DMS53 treated with DMSO at 0.1 percent for 48 hours (cell line): ENCODE measurements around the gene TNFRSF25.

Source experiments
- DNase-seq: peaks from one replicate; lab custom pipeline; 2025; ENCODE audit not compliant: unreplicated experiment; lab: John Stamatoyannopoulos, UW

Gene TNFRSF25

DNA sequence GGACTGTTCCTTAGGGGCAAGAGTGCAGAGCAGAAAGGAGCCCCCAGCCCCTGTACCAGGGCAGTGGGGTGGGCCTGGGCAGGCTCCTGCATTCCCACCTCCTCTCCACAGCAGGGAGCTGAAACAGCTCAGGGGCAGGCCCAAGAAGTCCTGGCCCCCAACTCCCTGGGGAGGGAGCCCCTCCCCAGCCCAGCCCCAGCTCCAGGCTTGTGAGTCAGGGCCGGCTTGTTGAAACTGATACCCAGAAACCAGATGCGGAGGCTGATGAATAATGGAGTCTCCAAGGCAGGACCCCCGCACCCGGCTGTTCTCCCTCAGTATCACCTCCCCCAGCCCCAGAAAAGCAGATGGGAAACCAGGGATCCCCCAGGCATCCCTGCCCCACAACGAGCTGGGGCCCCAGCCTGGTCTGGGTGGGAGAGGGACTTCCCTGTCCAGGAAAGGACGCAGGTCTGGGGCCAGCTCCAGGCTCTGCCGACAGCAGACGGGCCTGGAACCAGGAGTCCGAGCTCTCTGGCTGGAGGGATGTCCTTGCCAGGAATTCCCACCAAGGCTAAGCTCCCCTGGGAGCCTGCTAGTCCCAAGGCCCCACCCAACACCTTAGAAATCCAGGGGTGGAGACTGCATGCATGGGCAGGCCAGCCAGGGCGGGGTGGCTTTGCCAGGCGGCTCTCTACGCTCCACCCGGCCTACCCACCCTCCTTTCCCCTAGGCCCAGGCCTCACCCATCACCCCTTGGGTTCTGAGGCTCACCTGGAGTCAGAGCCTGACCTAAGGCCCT lies 22.8 kb upstream of the TNFRSF25 start:
- no peak for DNase-seq

DNA sequence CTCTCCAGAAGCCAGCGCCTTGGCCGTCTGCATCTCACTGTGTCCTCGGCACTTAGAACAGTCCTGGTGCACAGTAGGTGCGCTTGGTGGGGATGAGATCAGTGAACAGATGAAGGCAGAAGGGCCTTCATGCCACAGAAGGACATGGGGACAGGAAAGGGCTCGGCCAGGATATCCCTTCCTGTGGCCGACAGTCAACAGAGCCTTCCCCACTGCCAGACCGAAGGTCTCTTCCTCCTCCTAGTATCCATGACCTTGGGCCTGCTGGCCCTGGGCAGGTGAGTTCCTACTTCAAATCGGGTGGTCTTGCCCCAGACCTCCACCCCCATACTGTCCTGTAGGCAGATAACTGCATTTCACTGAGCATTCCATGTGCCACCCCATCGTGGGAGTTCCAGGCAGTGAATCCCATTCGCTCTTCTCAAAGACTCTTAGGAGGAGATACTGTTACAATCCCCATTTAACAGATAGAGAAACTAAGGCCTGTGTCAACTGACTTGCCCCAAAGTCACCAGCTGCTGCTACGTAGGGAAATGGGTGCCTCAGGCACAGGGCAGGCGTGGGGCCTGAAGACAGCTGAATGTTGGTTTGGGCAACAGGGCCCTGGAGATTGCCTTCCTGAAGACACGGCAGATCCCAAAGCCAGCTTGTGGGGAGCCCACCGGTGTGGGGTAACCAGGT lies 22.0 kb upstream of the TNFRSF25 start:
- DNase-seq = no peak

DNA sequence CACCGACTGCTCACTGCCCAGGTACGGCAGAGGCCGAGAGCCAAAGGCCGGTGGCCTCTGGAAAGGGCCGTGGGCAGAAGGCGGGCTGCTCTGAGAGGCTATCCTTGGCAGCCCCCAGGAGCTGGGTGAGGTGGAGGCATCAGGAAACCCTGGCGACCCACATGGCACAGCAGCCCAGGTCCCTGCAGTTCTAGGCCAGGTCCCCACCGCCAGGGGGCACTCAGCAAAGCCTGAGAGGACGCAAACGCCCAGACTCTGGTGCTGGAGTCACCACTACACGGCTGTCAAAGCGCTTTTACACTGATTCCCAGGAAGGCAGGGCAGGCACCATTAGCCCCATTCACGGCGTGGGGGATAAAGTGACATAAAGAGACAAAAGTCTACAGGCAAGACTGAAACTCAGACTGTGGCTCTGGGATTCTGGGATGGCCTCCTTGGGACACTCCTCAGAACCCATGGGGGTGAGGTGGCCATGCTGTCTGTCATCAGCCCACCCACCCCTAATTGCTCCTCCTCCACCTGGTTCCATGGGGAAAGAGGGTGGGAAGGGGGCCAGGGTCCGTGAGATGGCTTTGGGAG lies 20.5 kb upstream of the TNFRSF25 start:
- DNase-seq = peak; percentile 89

DNA sequence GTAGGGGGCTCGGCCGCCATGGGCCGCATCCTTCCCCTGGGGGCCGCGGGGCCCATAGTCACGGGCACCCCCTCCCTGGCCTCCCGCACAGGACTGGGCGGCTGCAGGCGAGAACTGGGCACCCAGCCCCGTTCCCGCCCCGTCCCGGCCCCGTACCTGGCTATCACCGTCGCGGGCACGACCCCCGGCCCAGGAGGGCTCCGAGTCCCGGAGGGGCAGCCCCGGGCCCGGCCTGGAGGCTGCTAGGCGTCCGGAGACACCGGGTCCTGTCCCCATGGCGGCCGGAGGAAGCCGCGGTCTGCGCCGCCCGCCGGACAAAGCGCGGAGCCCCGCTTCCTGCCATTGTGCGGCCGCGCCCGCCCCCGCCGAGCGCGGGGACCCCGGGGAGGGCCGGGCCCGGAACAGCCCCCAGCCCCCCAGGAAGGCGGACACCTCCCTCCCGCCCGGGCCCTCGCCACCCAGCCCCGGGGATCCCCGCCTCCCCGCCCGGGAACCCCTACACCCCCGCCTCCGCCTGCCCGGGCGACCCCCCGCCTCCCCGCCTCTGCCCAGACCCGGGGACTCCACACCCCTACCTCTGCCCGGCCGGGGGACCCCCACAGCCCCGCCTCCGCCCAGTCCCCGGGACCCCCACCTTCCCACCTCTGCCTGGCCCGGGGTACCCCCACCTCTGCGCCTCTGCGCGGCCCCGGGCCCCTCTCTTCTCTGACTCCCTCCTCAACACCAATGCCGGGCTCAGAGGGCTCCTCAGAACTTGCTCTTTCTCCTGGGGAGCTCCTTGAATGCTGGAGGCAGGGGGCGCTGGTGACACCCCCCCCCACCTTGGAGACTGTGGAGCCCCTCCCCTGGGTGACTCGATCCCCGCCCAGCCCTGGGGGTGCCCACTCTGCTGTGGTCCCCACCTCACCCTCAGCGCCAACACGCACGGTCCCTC lies 19.5 kb upstream of the TNFRSF25 start:
- no peak for DNase-seq

DNA sequence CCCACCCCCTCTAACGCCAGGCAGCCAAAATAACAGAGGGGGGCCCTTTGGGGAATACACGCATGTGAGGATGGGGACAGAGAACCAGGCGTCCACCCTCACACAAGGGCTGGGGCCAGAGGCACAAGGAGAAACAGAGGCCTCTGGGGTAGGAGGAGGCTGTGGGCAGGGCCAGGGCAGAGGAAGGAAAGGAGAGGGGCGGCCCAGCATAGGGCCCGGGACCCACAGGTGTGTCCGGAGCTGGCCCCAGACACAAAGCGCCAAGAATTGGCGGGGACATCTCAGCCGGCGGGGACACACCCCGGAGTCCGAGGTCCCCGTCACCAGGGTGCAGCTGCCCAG lies 18.8 kb upstream of the TNFRSF25 start:
- no peak for DNase-seq

DNA sequence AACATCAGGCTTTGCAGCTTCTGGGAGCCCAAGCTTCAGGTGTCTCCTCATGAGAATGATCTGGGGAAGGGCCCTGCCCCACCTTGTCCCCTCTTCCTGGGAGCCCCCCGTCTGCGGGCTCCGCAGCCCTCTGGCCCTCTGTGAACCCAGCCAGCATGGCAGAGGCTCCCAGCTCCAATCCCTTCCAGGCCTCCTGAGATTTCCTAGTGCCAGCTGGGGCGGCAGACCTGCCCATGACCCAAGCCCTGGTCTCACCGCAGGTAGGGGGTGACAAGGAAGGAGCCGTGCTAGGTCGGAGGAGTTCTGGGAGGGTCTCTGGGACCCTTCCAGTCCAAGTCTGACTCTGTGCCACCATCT lies 17.8 kb upstream of the TNFRSF25 start:
- no peak for DNase-seq

DNA sequence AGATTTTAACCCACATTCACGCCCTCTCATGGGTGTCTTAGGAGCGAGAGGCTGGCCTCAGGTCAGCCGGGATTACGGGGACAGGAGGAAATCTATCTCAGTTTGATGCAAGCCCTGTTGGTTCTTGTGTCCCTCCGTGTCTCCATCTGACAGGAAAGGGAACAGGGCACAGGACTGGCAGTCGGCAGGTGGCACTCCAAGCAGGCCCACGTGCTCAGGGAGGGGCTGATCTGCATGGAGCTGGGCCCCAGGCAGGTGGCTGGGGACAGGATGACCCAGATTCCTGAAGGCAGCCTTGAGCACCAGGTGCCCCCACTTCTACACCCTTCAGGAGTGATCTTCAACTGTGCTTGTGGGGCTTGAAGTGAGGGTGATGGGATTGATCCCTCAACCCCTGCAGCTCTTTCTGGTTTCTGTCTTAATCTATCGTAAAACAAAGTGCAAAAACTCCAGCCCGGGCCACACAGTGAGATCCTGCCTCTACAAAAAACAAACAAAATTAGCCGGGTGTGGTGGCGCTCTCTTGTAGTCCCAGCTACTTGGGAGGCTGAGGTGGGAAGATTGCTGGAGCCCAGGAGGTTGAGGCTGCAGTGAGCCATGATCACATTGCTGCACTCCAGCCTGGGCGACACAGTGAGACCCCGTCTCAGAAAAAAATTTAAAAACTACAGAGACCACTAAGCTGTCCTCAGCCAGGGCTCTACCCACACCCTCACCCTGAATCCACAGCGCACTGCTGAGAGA lies 17.2 kb upstream of the TNFRSF25 start:
- peak; percentile 71 for DNase-seq

DNA sequence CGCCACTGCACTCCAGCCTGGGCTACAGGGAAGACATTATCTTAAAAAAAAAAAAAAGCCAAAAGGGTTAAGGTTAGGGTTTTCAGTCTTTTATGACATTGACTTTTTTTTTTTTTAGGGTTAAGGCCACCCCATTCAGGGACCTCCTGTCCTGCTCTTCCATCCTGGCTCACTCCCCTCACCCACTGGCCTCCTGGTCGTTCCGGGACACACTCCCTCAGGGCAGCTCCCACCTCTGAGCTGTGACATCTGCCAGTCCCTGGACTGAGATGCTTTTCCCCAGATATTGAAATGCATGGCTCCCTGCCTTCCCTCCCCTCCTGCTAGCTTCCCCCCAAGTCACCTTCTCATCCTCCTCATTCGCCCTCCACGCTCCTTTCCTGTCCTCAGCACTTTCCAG lies 15.8 kb upstream of the TNFRSF25 start:
- DNase-seq = no peak

DNA sequence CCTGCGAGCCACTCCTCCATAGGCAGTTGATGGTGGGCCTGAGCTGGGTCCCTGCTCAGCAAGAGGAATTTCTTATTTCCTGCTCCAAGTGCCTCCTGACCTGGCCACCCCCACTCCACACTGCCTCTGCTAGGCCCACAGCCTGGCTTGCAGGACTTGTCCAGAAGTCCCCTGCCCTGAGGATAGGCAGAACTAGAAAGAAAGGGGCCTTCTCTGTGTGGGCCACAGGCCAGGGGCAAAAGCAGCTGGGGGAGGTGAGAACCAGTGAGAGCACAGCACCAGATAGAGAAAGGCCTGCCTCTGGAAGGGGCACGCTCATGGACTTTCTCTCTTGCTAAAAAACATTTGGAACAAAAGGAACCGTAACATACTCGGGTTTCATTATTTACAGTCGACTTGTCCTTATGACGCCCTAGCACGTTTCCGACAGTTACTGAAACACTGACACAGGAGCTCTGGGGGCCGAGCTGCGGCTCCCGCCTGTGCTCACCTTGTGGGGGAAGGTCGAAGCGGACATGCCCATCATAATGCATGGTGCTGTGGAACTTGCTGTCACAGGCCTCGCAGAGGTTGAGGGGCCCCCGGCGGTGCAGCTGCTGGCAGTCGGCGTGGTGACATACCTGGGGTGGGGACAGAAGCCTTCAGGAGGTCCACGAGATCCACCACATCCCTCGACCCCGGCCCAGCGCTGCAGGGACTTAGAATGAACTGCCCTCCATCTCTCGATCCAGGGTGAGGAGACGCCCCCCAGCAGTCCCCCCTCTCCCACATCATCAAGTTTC lies 11.3 kb upstream of the TNFRSF25 start:
- no peak for DNase-seq

DNA sequence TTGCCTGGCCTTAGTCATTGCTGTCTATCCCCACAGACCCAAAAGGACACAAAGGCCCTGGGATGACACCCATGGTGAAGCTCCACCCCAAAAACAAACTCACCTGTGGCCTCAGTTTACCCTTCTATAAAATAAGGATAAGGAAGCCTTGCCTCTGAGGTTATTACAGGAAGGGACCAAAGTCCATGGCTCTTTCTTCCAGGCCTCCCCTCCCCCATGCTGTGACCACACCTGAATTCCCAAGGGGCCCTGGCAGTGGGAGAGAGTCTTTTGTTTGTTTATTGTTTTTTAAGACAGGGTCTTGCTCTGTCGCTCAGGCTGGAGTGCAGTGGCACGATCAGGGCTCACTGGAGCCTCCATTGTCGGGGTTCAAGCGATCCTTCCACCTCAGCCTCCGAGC lies 10.5 kb upstream of the TNFRSF25 start:
- no peak for DNase-seq

DNA sequence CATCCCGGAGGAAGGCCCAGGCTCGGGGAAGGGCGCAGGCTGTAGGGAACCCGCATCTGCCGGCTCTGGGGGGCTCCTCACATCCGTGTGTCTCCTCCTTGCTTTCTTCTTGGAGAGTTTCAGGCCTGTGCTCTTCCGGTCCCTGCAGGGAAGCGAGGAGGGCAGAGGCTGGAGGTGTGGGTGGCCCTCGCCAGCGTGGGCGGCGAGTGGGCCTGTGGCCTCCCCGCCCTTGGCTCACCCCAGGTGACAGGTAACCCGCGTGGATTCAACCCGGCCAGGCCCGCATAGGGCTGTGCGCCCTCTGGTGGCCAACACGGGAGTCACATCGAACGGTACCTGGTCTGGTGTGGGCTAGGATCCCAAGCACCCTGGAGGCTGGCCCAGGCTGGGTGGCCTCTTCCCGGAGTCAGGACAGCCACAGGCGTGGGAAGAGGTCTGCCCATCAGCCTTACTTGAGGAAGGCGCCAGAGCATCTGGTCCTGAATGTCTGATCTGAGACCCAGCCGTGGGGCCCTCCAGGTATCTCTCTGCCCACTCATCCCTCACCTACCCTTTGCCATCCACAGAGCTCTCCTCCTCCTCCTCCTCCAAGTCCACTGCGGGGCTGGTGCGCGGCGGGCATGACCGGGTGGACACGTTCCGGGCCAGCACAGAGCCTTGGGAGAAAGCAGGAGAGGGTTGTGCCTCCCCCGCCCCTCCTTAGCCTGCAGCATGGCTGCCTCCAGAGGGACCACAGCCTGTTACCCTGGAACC lies 9.6 kb upstream of the TNFRSF25 start:
- peak; percentile 53 for DNase-seq

DNA sequence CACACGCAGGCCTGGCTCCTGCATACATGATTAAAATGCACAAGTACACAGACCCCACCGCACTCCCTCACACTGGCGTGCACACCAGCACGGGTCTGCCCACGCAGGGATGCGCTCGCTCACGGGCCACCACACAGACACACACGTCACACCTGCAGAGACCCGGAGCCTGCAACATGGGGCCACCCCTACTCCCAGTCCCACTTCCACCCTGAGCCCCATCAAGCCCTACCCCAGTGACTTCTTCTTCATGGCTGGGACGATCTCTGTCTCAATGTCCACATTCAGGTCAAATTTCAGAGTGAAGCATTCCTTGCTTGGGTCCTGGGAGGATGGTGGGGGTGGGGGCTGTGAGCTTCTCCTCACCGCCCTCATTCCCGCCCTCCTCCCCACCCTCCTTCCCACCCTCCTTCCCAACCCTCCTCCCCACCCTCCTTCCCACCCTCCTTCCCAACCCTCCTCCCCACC lies 8.9 kb upstream of the TNFRSF25 start:
- peak; percentile 55 for DNase-seq

DNA sequence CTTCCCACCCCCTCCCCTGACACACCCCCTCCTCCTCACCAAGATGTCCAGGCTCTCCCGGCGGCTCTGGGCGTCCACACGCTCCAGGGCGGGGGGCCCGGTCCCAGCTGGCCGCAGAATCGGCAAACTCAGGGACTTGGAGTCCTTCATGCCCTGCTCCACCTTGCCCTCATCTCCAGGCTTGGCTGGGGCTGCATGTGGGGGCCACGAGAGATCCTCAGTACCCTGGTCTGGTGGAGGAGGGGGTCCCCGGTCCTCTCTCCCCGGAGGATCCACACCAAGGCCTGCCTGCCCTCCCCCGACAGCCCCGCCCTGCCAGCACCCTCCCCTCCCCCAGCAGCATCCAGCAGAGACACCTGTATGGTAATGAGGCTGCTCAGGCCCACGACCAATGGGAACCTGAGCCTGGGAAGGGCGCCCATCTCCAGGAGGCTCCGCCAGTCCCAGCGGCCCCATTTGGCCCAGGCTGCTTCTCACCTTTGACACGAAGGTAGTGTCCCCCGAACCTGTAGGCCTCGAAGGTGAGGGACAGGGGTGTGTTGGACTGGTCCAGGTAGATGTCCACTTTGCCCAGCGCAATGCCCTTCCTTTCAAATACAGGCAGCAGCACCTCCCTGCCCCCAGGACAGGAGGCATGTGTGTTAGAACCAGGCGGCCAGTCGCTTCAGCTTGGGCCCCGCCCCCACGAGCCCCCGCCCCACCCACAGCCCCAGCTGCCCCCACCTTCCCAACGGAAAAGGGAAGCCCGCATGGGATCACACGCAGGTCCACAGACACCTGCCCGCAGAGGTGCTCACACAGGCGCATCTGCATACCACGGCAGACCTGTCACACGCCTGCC lies 8.2 kb upstream of the TNFRSF25 start:
- DNase-seq = peak; percentile 81

DNA sequence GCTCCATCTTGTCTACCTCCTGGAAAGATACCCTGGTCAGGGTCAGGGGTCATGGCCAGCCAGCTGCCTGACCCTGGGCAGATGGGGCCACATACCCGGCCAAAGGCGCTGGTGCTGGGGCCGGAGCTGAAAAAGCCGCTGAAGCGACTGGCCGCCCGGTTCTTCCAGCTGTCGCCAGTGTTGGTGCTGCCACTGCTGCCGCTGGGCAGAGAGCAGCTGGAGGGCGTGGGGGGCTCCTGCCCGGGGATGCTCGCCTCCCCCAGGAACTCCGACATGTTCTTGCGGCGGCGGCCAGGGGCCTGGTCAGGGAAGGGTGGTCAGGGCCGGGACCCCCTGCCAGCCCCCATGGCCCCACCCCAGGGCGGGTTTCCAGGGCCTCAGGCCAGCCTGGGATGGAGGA lies 7.2 kb upstream of the TNFRSF25 start:
- no peak for DNase-seq

DNA sequence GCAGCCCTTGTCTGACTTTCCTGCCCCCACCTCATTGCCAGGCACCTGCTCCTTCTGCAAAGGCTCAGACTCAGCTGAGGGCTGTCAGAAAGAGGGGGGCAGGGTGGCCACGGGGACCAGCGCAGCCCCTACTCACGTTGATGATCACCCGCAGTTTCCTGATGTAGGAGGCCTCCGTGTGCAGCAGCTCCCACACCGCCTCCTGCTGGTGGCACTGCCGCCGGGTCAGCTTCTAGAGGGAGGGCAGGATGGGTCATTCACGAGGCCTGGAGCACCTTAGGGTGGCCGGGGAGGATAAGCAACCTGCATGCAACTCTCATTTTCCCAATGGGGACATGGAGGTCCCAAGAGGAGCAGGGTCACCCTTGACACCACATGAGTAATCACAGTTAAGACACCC lies 6.4 kb upstream of the TNFRSF25 start:
- DNase-seq = no peak

DNA sequence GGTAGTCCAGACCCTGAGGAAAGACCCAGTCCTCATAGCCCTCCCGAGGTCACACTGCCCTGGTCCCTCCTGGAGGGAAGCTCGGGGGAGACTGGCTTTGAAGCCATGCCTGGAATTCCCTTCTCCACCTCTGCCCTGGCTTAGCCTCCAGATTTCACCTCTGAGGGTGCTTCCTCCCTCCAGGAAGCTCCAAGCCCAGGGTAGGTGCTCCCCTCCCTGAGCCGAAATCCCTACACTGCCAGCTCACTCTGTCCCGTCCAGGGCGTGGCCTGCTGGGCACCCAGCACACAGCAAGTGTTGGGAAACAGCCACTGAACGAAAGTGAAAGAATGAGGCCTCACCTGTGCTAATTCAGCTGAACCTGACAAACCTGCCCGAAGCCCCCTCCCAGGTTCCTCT lies 6.0 kb upstream of the TNFRSF25 start:
- no peak for DNase-seq

DNA sequence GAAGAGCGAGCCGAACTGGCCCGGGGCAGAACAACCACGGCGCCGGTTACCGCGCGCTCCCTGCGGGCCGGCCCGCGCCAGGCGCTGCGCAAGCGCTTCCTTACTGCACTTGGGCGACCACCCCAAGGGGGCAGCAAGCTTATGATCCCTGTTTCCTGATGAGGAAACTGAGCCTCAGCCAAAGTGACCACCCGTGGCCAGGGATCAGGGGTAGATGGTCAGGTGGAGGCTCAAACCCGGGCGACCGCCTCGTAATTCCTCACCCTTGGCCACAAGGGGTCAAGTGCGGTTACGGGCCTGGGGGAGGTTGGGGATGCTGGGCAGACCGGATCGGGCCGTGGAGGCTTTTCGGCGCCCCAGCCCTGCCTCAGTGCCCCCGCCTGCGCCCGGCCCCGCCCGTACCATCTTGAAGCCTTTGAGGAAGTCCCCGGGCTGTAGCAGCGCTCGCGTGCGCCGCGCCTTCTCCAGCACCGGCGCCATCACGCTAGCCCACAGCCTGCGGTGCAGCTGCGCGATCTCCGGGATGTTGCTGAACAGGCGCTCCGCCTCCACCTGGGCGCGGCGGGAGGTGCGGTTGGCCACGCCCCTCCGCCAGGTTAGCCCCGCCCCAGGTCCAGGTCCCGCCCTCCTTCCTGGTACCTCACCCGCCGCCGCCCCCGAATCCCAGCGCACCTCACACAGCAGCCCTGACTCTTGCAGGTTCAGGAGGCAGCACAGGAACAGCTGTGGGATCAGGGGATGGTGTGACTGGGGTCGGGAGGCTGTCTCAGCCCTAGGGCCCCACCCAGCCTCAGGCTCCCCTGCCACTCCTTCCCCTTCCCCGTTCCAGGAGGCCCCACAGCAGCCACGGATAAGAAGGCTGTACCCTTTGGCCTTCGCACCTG lies 5.4 kb upstream of the TNFRSF25 start:
- DNase-seq = no peak
